ENCODE data around the gene SHISA7. TPM values are rescaled to one million over a fixed set of nuclear protein-coding genes. Genes with fewer than 3 reads are reported as not detected.

Gene SHISA7
- total RNA-seq, 1 donor from 2014 or later: 0.21 TPM

- Histone ChIP-seq H3K27me3 (no peaks in the 10 kb centered on the region), H3K9me3 (ENCODE audit: low read depth) (no peaks in the 10 kb centered on the region), H3K4me3 (no peak overlapping the region), H3K27ac (no peak overlapping the region), H3K4me1 (peaks cover 23% of the 10 kb centered on the region), H4K20me1 (ENCODE audit: low read depth) (no peaks in the 10 kb centered on the region), H3K9ac (no peak overlapping the region), H3K4me2 (no peak overlapping the region), H3F3A (ENCODE audit: low read depth) (peaks cover 41% of the 10 kb centered on the region), H3K79me2 (ENCODE audit: low read depth) (no peaks in the 10 kb centered on the region), H2AFZ (replicated peaks) (no peak overlapping the region), H3K36me3 (no peaks in the 10 kb centered on the region)
- TF ChIP-seq EZH2phosphoT487 (IDR thresholded peaks at IDR 0.05) (no peak), CTCF (IDR thresholded peaks at IDR 0.05) (no peak), EZH2 (IDR thresholded peaks at IDR 0.05) (no peak)
- H3K27me3 Mint-ChIP-seq (ENCODE audit: insufficient read depth, low read depth): peaks cover 7% of the 10 kb centered on the region
- no peaks in the 10 kb centered on the region for H3K9me3 Mint-ChIP-seq
- peaks cover 43% of the 10 kb centered on the region for H3K4me1 Mint-ChIP-seq
- H3K36me3 Mint-ChIP-seq: no peaks in the 10 kb centered on the region
- peak overlapping the region; percentile 87 for H3K4me3 Mint-ChIP-seq
- DNase-seq (ENCODE audit: low spot score): no peak
- H3K27ac Mint-ChIP-seq: peak overlapping the region; percentile 40
Measured at GRCh38 chr19:55462722-55463121, 19.6 kb upstream of the SHISA7 start.

DNA sequence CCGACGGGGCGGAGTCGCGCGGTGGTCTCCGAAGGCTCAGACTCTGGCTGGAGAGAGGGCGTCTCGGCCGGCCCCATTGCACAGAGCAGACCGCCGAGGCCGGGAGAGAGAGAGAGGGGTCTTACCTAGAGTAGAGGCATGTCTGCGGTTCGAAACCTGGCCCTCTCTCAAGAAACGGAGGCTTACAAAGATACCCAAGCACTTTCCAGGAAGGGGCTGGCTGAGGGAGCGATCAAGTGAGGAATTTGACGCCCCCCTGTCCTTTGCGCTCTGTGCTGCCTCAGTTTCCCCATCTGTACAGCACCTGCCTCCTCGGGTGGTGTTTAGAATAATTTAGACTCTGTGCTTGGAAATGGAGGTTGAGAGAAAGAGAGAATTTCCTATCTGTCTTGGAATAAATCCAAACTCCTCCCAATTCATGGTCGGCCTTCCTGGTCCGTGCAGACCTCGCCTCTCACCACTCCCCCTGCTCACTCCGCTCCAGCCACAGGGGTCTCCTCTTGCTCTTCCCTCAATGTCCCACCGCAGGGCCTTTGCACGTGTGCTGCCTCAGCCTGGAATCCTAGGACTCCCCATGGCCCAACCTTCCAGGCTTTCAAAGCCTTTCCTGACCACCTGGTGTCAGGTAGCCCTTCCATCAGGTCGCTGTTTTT, 19.0 kb upstream of the SHISA7 start:
- Histone ChIP-seq H3K9ac (no peak overlapping the region), H3K9me3 (ENCODE audit: low read depth) (no peaks in the 10 kb centered on the region), H3K27me3 (no peaks in the 10 kb centered on the region), H3F3A (ENCODE audit: low read depth) (peaks cover 35% of the 10 kb centered on the region), H2AFZ (replicated peaks) (no peak overlapping the region), H3K27ac (no peak overlapping the region), H4K20me1 (ENCODE audit: low read depth) (no peaks in the 10 kb centered on the region), H3K4me3 (peak overlapping the region; percentile 27), H3K4me1 (peaks cover 23% of the 10 kb centered on the region), H3K36me3 (no peaks in the 10 kb centered on the region), H3K4me2 (peak overlapping the region; percentile 56), H3K79me2 (ENCODE audit: low read depth) (no peaks in the 10 kb centered on the region)
- DNase-seq (ENCODE audit: low spot score): no peak
- peaks cover 4% of the 10 kb centered on the region for H3K27me3 Mint-ChIP-seq (ENCODE audit: insufficient read depth, low read depth)
- no peak for TF ChIP-seq CTCF (IDR thresholded peaks at IDR 0.05)
- TF ChIP-seq EZH2phosphoT487 (IDR thresholded peaks at IDR 0.05): no peak
- no peak for TF ChIP-seq EZH2 (IDR thresholded peaks at IDR 0.05)
- H3K27ac Mint-ChIP-seq: no peak overlapping the region
- no peaks in the 10 kb centered on the region for H3K36me3 Mint-ChIP-seq
- H3K4me1 Mint-ChIP-seq: peaks cover 42% of the 10 kb centered on the region
- H3K4me3 Mint-ChIP-seq: peak overlapping the region; percentile 87
- H3K9me3 Mint-ChIP-seq: no peaks in the 10 kb centered on the region

DNA sequence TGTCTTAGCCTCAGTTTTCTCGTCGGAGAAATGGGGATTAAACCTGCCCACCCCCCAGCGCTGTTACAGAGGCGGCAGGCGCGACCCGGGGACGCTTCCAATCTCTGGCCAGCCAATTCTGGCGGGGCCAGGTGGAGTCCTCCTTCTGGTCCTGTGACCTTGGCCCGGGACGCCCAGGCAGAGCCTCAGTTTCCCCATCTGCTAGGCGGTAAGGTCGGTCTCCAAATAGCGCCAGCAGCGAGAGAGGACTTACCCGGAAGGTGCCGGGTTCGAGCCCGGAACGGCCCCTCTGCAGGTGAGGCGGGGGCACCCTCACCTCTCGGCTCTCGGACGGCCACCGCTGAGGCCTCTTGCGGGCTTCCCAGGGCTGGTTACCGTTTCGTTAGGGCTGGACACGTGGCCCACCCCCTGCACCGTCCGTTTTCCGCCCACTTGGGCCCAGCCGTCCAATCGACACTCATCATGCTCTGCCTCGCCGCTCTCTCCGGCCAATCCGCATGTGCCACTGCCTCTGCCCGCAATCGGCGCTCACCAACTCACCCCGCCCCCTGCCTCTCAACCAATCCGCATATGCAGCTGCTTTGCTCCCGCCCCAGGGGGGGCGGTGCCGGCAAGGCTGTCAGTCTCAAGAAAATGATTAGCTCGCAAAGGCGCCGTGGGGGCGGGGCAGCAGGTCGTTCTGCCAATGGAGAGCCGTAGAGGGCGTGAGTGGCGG, 18.3 kb upstream of the SHISA7 start, which contains the start of gene ISOC2:
TSS of gene ISOC2 (minus strand) at position 384 of the 715 bp plus-strand sequence. CDS start 5,156 bp downstream, outside the sequence.
- no peaks in the 10 kb centered on the region for H3K36me3 ChIP-seq
- H3K27ac Mint-ChIP-seq: no peak within 1 kb of the TSS
- no peaks in the 10 kb centered on the region for H3K9me3 ChIP-seq (ENCODE audit: low read depth)
- peak within 1 kb of the TSS; percentile 41 for H2AFZ ChIP-seq (replicated peaks)
- no peaks in the 10 kb centered on the region for H3K9me3 Mint-ChIP-seq
- peaks cover 40% of the 10 kb centered on the region for H3K4me1 Mint-ChIP-seq
- H3K4me1 ChIP-seq: peaks cover 23% of the 10 kb centered on the region
- H3K27me3 ChIP-seq: no peaks in the 10 kb centered on the region
- no peak within 1 kb of the TSS for H3K9ac ChIP-seq
- no peaks in the 10 kb centered on the region for H3K79me2 ChIP-seq (ENCODE audit: low read depth)
- no peaks in the 10 kb centered on the region for H4K20me1 ChIP-seq (ENCODE audit: low read depth)
- H3K4me3 ChIP-seq: peak within 1 kb of the TSS; percentile 55
- DNase-seq (ENCODE audit: low spot score): peak; percentile 100
- H3K4me2 ChIP-seq: peak within 1 kb of the TSS; percentile 71
- TF ChIP-seq CTCF (IDR thresholded peaks at IDR 0.05) (no peak), EZH2 (IDR thresholded peaks at IDR 0.05) (no peak), EZH2phosphoT487 (IDR thresholded peaks at IDR 0.05) (no peak)
- H3F3A ChIP-seq (ENCODE audit: low read depth): peaks cover 31% of the 10 kb centered on the region
- H3K4me3 Mint-ChIP-seq: peak within 1 kb of the TSS; percentile 87
- peaks cover 4% of the 10 kb centered on the region for H3K27me3 Mint-ChIP-seq (ENCODE audit: insufficient read depth, low read depth)
- no peaks in the 10 kb centered on the region for H3K36me3 Mint-ChIP-seq
- peak within 1 kb of the TSS; percentile 67 for H3K27ac ChIP-seq
